Activated CD4-positive, alpha-beta T cell treated with anti-CD3 and anti-CD28 coated beads, Interleukin-2, amount 50 U/mL, for 1 hour (primary cell): Measurements from ENCODE around the gene SMG9.
"Not testable (repeated sequence)": the region's sequence is repeated elsewhere in the genome, so short reads cannot be mapped to it uniquely, and the experiment has no call there.

Experiments used
- DNase-seq: peaks from one replicate; pipeline ENCODE4 v3.0.0-alpha.2; 2020

Gene SMG9

GRCh38 chr19:43687660-43687997 lies 67.1 kb downstream of the SMG9 start:
- DNase-seq, result no peak

- DNase-seq, result no peak
These were observed 70.4 kb downstream of the SMG9 start for GRCh38 chr19:43684326-43684725.

- no peak for DNase-seq
These were observed 70.9 kb downstream of the SMG9 start for GRCh38 chr19:43683905-43684304.

DNA sequence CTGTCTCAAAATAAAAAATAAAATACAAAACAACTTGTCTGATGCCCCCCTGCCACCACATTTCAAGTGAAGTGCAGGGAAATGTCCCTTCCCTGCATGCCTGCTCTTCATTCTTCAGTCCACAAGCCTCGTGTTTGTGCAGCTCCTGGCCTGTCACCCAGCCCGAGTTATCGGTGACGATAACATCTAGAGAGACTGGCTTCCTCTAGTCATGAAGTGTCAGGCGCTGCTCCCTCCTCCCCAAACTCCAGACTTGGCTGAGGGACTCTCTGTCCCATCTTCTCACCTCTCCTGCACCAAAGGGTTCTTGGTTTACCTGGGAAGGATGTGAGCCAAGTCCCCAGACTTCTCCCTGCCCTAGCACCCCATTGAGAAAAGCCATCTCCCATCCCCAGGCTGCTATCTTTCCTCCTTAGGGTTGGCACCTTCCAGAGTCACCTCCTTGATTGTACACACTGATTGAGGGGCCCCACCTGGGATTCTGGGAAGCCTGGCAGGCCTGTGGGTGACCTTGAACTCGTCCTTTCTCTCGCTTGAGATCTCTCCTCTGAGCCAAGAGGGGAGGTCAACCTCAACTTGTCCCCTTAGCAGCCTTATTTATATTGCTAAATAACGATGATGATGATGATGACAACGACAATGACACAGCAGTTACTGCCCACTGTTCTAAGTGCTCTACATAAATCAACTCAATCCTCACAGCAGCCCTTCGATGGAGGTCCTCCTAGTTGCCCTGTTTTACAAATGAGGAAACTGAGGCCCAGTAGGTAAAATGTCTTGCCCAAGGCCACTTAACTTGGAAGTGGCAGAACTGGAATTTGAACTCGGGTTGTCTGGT lies 71.7 kb downstream of the SMG9 start:
- no peak for DNase-seq

- DNase-seq, result not testable (repeated sequence)
These were observed 72.5 kb downstream of the SMG9 start for GRCh38 chr19:43682269-43682668.

DNA sequence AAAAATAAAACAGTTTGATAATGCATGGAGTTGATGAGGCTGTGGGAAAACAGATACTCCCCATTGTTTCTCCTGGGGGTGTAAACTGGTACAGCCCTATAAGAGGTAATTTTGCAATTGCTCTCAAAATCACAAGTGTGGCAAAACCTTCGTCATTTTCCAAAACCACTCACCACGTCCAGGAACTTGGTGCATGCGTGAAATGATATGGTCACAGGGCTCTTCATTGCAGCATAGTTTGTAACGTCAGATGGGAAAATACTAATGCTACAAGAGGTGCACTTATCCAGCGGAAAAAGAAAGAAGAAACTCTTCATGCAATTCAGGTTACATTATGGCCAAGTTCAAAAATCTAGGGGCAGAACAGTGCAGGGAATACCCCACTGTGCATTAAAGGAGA lies 72.9 kb downstream of the SMG9 start:
- no peak for DNase-seq

- no peak for DNase-seq
These were observed 76.1 kb downstream of the SMG9 start for GRCh38 chr19:43678512-43679261.
